PC-9 (cell line): ENCODE data around the gene WDR20.

Experiments
- EZH2 ChIP-seq: fragments of 200-600 bp; sonication (generic); IDR thresholded peaks from 2 replicates; pipeline ENCODE4 v1.8.0; 2017; ENCODE audit warnings: antibody characterized with exemption, low read depth
- TF ChIP-seq, protein P1 (sequence below): fragments of 200-600 bp; sonication (generic); conservative IDR thresholded peaks from 2 replicates; pipeline ENCODE4 v1.6.1; 2017; ENCODE audit warnings: mixed run types, antibody characterized with exemption, mild to moderate bottlenecking, moderate library complexity

DNA sequence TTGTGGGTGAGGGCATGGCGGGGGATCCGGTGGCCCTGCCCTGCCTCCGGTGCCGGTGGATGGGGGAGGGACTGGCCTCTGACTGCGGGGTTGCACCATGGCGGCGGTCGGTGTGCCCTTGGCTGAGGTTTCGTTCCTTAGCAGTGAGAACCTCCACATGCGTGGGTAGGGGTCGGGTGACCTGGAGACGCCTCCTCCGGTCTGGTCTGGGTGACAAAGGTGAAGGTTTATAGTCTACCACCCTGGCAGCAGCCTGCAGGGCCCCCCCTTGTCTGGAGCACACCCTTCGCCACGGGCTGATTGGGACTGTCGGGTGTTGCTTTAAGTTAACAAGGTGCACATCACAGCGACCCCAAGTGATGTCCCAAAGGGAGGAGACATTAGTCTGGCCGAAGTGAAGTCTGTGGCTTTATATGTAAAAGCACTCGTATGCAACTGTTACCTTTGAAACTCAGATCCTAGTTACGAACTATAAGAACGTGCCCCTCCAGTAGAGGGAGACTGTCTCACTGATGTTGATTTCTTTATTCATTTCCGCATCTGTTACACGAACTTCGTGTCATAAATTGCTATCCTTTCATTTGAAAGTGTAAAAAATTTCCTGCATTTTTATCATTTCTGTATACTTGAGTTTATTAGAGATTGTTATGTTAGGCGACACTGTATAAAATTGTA, 74.4 kb downstream of the WDR20 start:
- TF ChIP-seq, protein P1, sequence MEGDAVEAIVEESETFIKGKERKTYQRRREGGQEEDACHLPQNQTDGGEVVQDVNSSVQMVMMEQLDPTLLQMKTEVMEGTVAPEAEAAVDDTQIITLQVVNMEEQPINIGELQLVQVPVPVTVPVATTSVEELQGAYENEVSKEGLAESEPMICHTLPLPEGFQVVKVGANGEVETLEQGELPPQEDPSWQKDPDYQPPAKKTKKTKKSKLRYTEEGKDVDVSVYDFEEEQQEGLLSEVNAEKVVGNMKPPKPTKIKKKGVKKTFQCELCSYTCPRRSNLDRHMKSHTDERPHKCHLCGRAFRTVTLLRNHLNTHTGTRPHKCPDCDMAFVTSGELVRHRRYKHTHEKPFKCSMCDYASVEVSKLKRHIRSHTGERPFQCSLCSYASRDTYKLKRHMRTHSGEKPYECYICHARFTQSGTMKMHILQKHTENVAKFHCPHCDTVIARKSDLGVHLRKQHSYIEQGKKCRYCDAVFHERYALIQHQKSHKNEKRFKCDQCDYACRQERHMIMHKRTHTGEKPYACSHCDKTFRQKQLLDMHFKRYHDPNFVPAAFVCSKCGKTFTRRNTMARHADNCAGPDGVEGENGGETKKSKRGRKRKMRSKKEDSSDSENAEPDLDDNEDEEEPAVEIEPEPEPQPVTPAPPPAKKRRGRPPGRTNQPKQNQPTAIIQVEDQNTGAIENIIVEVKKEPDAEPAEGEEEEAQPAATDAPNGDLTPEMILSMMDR, result peak; percentile 56
- no peak for TF ChIP-seq EZH2
